ENCODE measurements around the gene CHAF1B. TPM values are rescaled to one million over a fixed set of nuclear protein-coding genes. Genes with fewer than 3 reads are reported as not detected.

Gene CHAF1B
- total RNA-seq, 2 donors from 2014 or later = 20.2 to 38.0 TPM

DNA sequence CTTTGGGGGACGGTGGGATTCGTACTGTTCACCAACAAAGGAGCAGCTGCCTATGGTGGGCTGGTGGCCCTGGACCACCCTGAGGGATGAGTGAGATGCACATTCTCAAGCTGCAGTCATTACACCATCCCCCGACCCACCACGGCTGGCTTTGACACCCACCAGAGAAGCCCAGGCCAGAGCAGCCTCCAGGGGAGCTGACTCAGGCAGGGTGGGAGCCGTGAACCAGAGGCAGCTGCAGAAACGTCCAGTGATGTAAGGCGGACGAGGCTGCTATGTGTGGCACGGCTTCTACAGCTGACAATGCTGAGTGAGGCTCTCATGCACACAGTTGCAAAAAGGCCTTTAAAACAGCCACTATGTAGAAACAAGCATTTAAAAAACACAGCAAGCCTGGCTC lies 40.1 kb downstream of the CHAF1B start:
- H3K4me3 Mint-ChIP-seq = no peak overlapping the region
- no peak for ATAC-seq
- H3K27ac Mint-ChIP-seq = no peak overlapping the region
- no peak for DNase-seq (ENCODE audit: low spot score)
- no peaks in the 10 kb centered on the region for H3K27me3 Mint-ChIP-seq
- peaks cover 12 to 32% of the 10 kb centered on the region in 2 donors for H3K4me1 Mint-ChIP-seq (ENCODE audit: low read depth in 2 of 2)
- H3K9me3 Mint-ChIP-seq = no peaks in the 10 kb centered on the region
- H3K36me3 Mint-ChIP-seq = no peaks in the 10 kb centered on the region

DNA sequence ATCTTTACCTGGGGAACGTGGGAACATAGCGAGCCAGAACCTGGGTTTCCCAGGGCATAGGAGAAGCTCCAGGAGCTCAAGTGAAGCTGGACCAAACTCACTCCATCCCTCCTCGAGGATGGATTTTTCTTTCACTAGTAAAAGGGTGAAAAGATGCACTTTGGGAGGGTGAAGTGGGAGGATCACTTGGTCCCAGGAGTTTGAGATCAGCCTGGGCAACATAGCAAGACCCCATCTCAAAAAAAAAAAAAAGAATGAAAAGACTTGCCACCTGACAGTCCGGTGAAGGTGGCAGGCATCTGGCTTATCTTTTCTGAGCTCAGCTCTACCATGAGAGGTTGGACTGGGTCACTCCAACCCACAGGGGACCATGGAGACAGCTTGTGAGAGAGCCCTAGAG lies 42.3 kb downstream of the CHAF1B start:
- H3K9me3 Mint-ChIP-seq = no peaks in the 10 kb centered on the region
- DNase-seq (ENCODE audit: low spot score) (no peak), ATAC-seq (no peak)
- H3K4me1 Mint-ChIP-seq (ENCODE audit: low read depth in 2 of 2) = peaks cover 16 to 34% of the 10 kb centered on the region in 2 donors
- H3K27me3 Mint-ChIP-seq = peaks cover 4 to 5% of the 10 kb centered on the region in 2 donors
- H3K27ac Mint-ChIP-seq = no peak overlapping the region
- no peak overlapping the region for H3K4me3 Mint-ChIP-seq
- H3K36me3 Mint-ChIP-seq = no peaks in the 10 kb centered on the region

DNA sequence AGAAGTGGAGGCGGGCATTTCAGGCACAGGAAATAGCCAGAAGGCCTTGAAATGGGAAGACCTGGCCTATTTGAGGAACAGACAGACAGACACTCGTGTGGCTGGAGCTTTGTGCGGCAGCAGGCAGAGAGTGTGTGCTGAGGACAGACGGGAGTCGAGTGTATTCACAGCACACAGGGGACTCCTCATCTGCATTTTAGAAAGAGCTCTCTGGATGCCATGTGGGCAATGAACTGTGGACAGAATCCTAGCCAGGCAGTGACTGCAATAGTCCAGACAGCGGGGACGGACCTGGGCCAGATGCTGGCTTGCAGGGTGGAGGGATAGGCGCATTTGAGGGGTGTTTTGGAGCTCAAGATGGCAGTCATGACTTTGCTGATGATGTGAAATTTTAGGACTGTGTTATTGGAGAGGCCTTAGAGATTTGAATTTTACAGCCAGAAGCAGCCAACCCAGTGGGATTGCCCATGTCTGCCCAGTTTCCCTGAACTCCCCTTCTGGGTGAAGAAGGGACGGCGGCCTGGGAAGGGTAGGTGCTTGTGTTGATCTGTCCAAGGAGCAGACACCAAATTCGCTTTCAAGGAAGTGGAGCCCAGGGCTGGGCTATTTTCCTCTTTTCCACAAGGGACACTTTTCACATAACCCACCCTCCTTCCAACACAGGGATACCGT lies 43.7 kb downstream of the CHAF1B start:
- H3K36me3 Mint-ChIP-seq = no peaks in the 10 kb centered on the region
- ATAC-seq = no peak
- H3K27me3 Mint-ChIP-seq = peaks cover 4 to 5% of the 10 kb centered on the region in 2 donors
- H3K4me1 Mint-ChIP-seq (ENCODE audit: low read depth in 2 of 2) = peaks cover 16 to 23% of the 10 kb centered on the region in 2 donors
- DNase-seq (ENCODE audit: low spot score) = no peak
- H3K9me3 Mint-ChIP-seq = no peaks in the 10 kb centered on the region
- H3K27ac Mint-ChIP-seq = peak overlapping the region in 1 of 2 donors; percentile 66
- no peak overlapping the region for H3K4me3 Mint-ChIP-seq

DNA sequence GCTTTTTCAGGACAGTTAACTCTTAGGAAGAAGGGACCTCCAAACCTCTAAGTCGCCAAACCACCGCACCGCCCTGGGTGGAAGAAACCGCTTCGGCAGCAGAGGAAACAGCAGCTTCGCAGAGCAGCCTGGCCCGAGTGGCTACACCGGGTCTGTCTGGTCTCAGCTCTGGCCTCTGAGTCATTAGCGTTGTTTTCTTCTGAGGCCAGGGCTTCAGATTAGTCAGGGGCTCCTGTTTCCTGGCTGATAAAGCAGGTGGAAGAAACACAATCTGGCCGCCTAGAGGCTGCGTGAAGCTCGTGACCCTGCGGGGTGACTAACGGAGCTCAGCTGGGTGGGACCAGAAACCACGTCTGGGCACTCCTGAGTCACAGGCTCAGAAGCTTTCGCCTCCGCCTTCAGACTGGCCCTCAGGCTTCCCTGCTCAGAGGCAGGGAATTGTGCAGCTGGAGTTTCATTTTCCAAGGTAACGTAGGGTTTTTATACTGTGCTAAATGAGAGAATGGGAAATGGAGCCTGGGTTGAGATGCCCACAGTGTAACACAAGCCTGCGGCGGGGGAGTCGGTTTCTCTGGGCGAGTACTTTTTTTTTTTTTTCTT lies 44.9 kb downstream of the CHAF1B start:
- ATAC-seq = peak; percentile 97 to 98
- Mint-ChIP-seq H3K4me3 (peak overlapping the region; percentile 84), H3K27ac (peak overlapping the region; percentile 66 to 93), H3K9me3 (no peaks in the 10 kb centered on the region), H3K36me3 (no peaks in the 10 kb centered on the region), H3K4me1 (ENCODE audit: low read depth in 2 of 2) (peaks cover 16 to 21% of the 10 kb centered on the region in 2 donors), H3K27me3 (peaks cover 4 to 5% of the 10 kb centered on the region in 2 donors)
- DNase-seq (ENCODE audit: low spot score) = peak; percentile 84

DNA sequence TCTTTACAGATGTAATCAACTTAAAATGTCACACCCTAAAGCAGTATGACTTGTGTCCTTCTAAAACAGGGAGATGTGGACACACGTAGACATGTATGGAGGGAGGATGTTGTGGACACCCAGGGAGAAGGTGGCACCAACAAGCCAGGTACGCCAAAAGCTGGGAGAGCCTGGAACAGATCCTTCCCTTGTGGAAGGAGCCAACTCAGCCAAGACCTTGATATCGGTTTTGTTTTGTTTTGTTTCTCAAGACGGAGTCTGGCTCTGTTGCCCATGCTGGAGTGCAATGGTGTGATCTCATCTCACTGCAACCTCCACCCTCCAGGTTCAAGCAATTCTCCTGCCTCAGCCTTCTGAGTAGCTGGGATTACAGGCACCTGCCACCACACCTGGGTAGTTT lies 45.6 kb downstream of the CHAF1B start:
- no peak for ATAC-seq
- Mint-ChIP-seq H3K4me1 (ENCODE audit: low read depth in 2 of 2) (peaks cover 16 to 21% of the 10 kb centered on the region in 2 donors), H3K9me3 (no peaks in the 10 kb centered on the region), H3K27me3 (peaks cover 4 to 5% of the 10 kb centered on the region in 2 donors), H3K4me3 (peak overlapping the region; percentile 84), H3K36me3 (no peaks in the 10 kb centered on the region), H3K27ac (peak overlapping the region in 1 of 2 donors; percentile 66)
- no peak for DNase-seq (ENCODE audit: low spot score)

DNA sequence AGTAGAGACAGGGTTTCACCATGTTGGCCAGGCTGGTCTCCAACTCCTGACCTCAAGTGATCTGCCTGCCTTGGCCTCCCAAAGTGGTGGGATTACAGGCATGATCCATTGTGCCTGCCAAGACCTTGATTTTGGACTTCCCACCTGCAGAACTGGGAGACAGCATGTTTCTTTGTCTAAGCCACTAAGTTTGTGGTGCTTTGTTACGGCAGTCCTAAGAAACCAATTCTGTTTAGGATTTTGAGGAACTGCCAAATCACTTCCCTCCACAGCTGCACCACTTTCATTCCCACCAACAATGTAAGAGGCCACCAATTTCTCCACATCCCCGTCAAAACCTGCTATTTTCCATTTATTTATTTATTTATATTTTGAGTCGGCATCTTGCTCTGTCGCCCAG lies 46.1 kb downstream of the CHAF1B start:
- H3K36me3 Mint-ChIP-seq = no peaks in the 10 kb centered on the region
- no peak overlapping the region for H3K4me3 Mint-ChIP-seq
- H3K9me3 Mint-ChIP-seq = no peaks in the 10 kb centered on the region
- H3K27ac Mint-ChIP-seq = no peak overlapping the region
- DNase-seq (ENCODE audit: low spot score) (no peak), ATAC-seq (no peak)
- peaks cover 4 to 5% of the 10 kb centered on the region in 2 donors for H3K27me3 Mint-ChIP-seq
- H3K4me1 Mint-ChIP-seq (ENCODE audit: low read depth in 2 of 2) = peaks cover 16 to 21% of the 10 kb centered on the region in 2 donors

DNA sequence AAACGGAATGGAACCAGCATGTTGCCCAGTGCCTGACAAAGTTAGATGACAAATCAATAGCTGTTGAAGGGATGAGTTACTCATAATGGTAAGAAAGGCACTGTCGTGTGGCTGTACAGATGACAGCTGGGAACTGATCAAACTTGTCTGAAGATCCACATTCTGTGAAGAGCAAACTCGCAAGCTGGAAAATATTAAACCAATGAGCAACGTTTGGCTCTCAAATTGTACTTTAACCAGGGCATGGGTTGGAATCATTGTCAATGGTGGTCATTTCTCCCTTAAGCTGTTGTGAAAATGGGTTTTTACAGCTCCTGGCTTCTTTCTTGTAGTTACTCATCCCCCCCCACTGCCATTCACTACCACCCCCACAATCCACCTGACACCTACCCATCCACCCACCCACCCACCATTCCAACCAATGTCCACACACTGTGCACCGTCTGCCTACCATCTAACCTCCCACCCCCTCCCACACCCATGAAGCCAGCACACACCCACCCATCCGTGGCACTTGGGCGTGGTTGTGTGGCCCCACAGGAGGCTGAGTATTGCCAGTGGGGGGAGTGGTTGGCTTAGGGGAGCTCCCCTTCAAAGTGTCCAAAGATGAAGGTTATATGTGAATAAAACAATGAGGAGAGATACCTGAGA lies 48.0 kb downstream of the CHAF1B start:
- H3K27ac Mint-ChIP-seq = no peak overlapping the region
- peaks cover 4 to 5% of the 10 kb centered on the region in 2 donors for H3K27me3 Mint-ChIP-seq
- H3K36me3 Mint-ChIP-seq = no peaks in the 10 kb centered on the region
- no peak overlapping the region for H3K4me3 Mint-ChIP-seq
- peaks cover 16 to 21% of the 10 kb centered on the region in 2 donors for H3K4me1 Mint-ChIP-seq (ENCODE audit: low read depth in 2 of 2)
- no peak for DNase-seq (ENCODE audit: low spot score)
- ATAC-seq = no peak
- no peaks in the 10 kb centered on the region for H3K9me3 Mint-ChIP-seq

DNA sequence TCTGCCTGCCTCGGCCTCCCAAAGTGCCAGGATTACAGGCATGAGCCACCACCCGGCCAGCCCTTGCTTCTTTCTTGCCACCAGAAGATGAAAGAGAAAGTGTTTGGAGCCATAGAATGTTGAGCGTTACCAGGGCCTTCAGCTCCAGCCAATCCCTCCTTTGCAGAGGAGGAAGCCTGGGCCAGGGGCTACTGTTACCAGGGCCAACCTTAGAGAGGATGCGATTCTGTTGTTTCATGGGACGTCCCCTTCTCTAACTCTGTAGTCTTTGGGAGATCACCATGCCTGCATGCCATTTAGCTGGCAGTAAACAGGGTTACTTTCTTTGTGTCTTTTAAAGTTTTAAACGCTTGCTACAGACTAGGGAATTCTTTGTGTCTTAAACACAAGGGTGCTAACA lies 49.0 kb downstream of the CHAF1B start:
- Mint-ChIP-seq H3K9me3 (no peaks in the 10 kb centered on the region), H3K27me3 (peaks cover 4 to 5% of the 10 kb centered on the region in 2 donors), H3K36me3 (no peaks in the 10 kb centered on the region), H3K4me1 (ENCODE audit: low read depth in 2 of 2) (peaks cover 15 to 16% of the 10 kb centered on the region in 2 donors), H3K4me3 (no peak overlapping the region), H3K27ac (no peak overlapping the region)
- no peak for ATAC-seq
- DNase-seq (ENCODE audit: low spot score) = no peak

DNA sequence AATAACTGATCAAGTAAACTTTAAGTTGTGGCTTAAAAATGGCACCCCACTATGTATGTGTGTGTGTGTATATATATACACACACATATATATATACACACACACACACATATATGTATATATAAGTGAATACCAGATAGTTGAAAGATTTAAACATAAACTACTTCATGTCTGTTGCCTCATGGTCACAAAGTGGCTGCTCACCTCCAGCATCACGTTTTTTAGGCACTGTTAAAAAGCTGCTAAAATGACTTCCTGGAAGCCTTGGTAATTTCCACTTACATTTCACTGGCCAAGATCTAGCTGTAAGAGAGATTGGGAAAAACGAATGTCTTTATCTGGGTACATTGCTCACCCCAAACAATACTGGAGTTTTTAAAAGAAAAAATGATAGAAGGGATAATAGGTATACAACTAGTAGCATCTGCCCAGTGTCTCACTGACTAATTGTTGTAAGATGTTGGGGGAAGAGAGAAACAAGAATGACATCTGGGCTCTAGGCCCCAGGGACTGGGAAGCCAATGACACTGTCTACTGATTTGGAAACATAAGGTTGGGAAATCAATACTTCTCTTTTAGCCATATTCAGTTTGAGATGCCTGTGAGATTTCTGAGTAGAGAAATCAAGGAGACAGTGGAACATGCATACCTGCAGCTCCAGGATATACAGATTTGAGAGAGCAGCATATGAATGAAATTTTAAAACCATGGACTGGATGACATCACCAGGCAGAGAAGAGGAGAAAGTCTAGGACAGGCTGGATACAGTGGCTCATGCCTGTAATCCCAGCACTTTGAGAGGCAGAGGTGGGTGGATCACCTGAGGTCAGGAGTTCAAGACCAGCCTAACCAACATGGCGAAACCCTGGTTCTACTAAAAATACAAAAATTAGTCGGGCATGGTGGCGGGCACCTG lies 51.9 kb downstream of the CHAF1B start:
- no peak overlapping the region for H3K27ac Mint-ChIP-seq
- no peaks in the 10 kb centered on the region for H3K4me1 Mint-ChIP-seq (ENCODE audit: low read depth in 2 of 2)
- ATAC-seq (no peak), DNase-seq (ENCODE audit: low spot score) (no peak)
- H3K36me3 Mint-ChIP-seq = no peaks in the 10 kb centered on the region
- peaks cover 4 to 5% of the 10 kb centered on the region in 2 donors for H3K27me3 Mint-ChIP-seq
- H3K9me3 Mint-ChIP-seq = no peaks in the 10 kb centered on the region
- no peak overlapping the region for H3K4me3 Mint-ChIP-seq

DNA sequence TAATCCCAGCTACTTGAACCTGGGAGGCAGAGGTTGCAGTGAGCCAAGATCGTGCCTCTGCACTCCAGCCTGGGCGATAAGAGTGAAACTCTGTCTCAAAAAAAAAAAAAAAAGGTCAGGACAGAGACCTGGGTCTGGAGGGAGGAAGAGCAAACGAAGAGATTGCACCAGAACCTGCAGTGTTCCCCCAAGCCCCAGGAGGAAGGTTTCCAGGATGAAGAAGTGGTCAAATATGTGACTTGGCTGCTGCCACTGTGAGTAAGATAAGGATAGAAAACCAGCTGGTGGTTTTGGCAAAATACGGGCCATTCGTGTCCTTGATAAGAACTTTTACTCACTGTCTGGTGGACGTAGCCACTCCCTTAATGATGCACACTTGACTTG lies 52.5 kb downstream of the CHAF1B start:
- ATAC-seq (no peak), DNase-seq (ENCODE audit: low spot score) (no peak)
- no peak overlapping the region for H3K27ac Mint-ChIP-seq
- H3K36me3 Mint-ChIP-seq = no peaks in the 10 kb centered on the region
- H3K9me3 Mint-ChIP-seq = no peaks in the 10 kb centered on the region
- no peaks in the 10 kb centered on the region for H3K4me1 Mint-ChIP-seq (ENCODE audit: low read depth in 2 of 2)
- no peaks in the 10 kb centered on the region for H3K27me3 Mint-ChIP-seq
- no peak overlapping the region for H3K4me3 Mint-ChIP-seq

DNA sequence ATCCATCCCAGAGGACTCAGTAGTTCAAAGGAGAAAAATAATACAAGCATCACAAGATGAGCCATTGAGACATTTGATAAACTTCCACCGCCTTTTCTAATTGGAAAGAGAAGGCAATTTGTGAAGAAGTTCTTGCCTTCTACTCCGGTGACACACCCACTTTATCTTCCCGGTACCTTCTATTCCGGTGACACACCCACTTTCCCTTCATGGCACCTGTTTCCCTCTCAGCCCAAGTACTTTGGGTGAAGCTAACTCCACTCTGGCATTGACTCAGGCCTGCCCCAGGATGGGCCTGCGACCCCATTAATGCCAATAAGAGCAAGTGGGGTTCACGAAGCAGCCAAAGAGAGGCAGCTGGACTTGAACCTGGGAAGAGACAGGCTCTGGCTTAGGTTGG lies 56.5 kb downstream of the CHAF1B start:
- H3K4me1 Mint-ChIP-seq (ENCODE audit: low read depth in 2 of 2) = peaks cover 0 to 3% of the 10 kb centered on the region in 2 donors
- no peaks in the 10 kb centered on the region for H3K9me3 Mint-ChIP-seq
- no peak overlapping the region for H3K27ac Mint-ChIP-seq
- ATAC-seq (no peak), DNase-seq (ENCODE audit: low spot score) (no peak)
- peaks cover 0 to 11% of the 10 kb centered on the region in 2 donors for H3K27me3 Mint-ChIP-seq
- no peak overlapping the region for H3K4me3 Mint-ChIP-seq
- H3K36me3 Mint-ChIP-seq = no peaks in the 10 kb centered on the region

DNA sequence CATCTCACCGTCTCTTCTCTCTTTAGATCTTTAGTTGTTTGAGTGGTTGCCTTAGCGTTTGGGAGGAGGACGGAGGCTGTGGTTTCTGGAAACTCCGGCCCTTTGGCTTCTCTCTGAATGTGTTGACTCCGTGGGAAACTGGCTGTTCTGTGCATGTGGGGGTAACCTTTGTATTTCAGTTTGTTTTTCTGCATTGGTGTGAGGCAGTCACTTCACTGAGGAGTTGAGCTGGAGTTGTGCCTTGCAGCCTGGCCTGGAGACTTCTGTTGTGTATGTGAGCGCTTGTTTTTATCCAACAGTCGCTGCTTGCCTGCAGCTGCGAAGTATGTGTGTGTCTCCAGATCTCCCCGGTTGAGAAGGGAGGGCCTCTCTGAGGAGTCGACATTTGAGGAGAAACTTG lies 61.1 kb downstream of the CHAF1B start:
- Mint-ChIP-seq H3K27ac (no peak overlapping the region), H3K4me3 (no peak overlapping the region), H3K9me3 (no peaks in the 10 kb centered on the region), H3K4me1 (ENCODE audit: low read depth in 2 of 2) (peaks cover 0 to 3% of the 10 kb centered on the region in 2 donors), H3K36me3 (no peaks in the 10 kb centered on the region), H3K27me3 (peaks cover 0 to 11% of the 10 kb centered on the region in 2 donors)
- no peak for ATAC-seq
- no peak for DNase-seq (ENCODE audit: low spot score)

DNA sequence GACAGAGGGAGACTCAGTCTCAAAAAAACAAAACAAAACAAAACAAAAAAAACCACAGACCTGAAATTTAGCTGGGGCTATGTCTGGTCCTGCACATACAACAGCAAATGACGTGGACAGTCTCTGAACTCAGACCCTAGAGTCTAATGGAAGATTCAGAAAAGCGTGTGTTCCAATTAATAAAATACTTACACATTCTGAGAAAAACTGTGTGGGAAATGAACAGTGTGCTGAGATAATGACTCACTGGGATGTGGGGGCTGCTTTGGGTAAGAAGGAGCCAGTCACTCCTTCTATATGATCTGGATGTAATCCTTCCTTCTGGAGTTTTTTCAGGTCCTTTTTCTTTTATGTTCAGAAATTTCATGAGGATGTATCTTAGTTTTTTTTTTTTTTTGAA lies 65.3 kb downstream of the CHAF1B start:
- Mint-ChIP-seq H3K4me3 (no peak overlapping the region), H3K36me3 (no peaks in the 10 kb centered on the region), H3K4me1 (ENCODE audit: low read depth in 2 of 2) (no peaks in the 10 kb centered on the region), H3K9me3 (no peaks in the 10 kb centered on the region), H3K27ac (no peak overlapping the region), H3K27me3 (peaks cover 0 to 19% of the 10 kb centered on the region in 2 donors)
- no peak for ATAC-seq
- DNase-seq (ENCODE audit: low spot score) = no peak

All from natural killer cell treated with Interleukin-12 subunit alpha and Interleukin-12 subunit beta and Interleukin-15 and Interleukin-18, amount 100 ng/mL, for 72 hours (primary cell).